Naive B cell (primary cell): ENCODE results near the gene HMCN1. TPM values are rescaled to one million over a fixed set of nuclear protein-coding genes. Genes with fewer than 3 reads are reported as not detected.
"Not testable (repeated sequence)": the region's sequence is repeated elsewhere in the genome, so short reads cannot be mapped to it uniquely, and the experiment has no call there.

Source experiments
- ATAC-seq, 2 donors: fragments of 150-1000 bp; cut with Tn5 transposase; 2 replicates each; pipeline ENCODE4 v1.10.0; 2021; ENCODE audit warnings: low read depth in 2 of 2, mild to moderate bottlenecking in 2 of 2, moderate library complexity in 2 of 2
- DNase-seq: peaks from one replicate; pipeline ENCODE4 v3.0.0; 2022
- H3K27ac Mint-ChIP-seq, 6 donors: one replicate each; pipeline ENCODE4 v1.8.0; 2020 to 2022; ENCODE audit warnings: mild to moderate bottlenecking in 6 of 6, mixed read lengths in 6 of 6, moderate library complexity in 5 of 6, inconsistent platforms in 2 of 6
- H3K27me3 Mint-ChIP-seq, 3 donors: one replicate each; pipeline ENCODE4 v1.8.0; 2021 to 2022; ENCODE audit warnings: mixed read lengths in 3 of 3, mild to moderate bottlenecking in 1 of 3
- H3K36me3 Mint-ChIP-seq, 2 donors: one replicate each; pipeline ENCODE4 v1.8.0; 2020 to 2022; ENCODE audit warnings: mixed read lengths in 2 of 2, inconsistent platforms in 1 of 2, mild to moderate bottlenecking in 1 of 2
- H3K4me1 Mint-ChIP-seq, 3 donors: one replicate each; pipeline ENCODE4 v1.8.0; 2020 to 2022; ENCODE audit warnings: mixed read lengths in 3 of 3, inconsistent platforms in 1 of 3, mild to moderate bottlenecking in 1 of 3, moderate library complexity in 1 of 3
- H3K4me3 Mint-ChIP-seq, 8 donors: one replicate each; pipeline ENCODE4 v1.8.0; 2020 to 2022; ENCODE audit warnings: mild to moderate bottlenecking in 8 of 8, mixed read lengths in 8 of 8, moderate library complexity in 8 of 8, inconsistent platforms in 2 of 8
- H3K9me3 Mint-ChIP-seq, 7 donors: one replicate each; pipeline ENCODE4 v1.8.0; 2020 to 2022; ENCODE audit warnings: mixed read lengths in 7 of 7, mild to moderate bottlenecking in 5 of 7, inconsistent platforms in 2 of 7, moderate library complexity in 1 of 7
- polyA plus RNA-seq, 6 donors: library from polyadenylated mRNA; unstranded; fragments of 300-500 nt; fragmentation: Illumina TruSeq; gene quantifications; one replicate each; pipeline ENCODE4 v1.2.3, GENCODE V29; 2021; ENCODE audit warnings: low read depth in 6 of 6

HMCN1 gene
- polyA plus RNA-seq, 6 donors from 2014 or later, result 0.01 TPM; not detected in 5

GRCh38 chr1:185792040-185792439, 57.8 kb downstream of the HMCN1 start:
- H3K27ac Mint-ChIP-seq, result no peak overlapping the region
- ATAC-seq (no peak), DNase-seq (no peak)
- peaks cover 0 to 3% (median 0%) of the 10 kb centered on the region in 3 donors for H3K27me3 Mint-ChIP-seq
- H3K36me3 Mint-ChIP-seq, result no peaks in the 10 kb centered on the region
- no peaks in the 10 kb centered on the region for H3K4me1 Mint-ChIP-seq
- peaks cover 0 to 5% (median 0%) of the 10 kb centered on the region in 7 donors for H3K9me3 Mint-ChIP-seq
- H3K4me3 Mint-ChIP-seq, result no peak overlapping the region

GRCh38 chr1:185794495-185794894, 60.3 kb downstream of the HMCN1 start:
- not testable (repeated sequence) for ATAC-seq, DNase-seq, H3K4me1 Mint-ChIP-seq, H3K4me3 Mint-ChIP-seq, H3K27me3 Mint-ChIP-seq, H3K36me3 Mint-ChIP-seq
- peaks cover 0 to 19% (median 14%) of the 10 kb centered on the region in 7 donors for H3K9me3 Mint-ChIP-seq
- H3K27ac Mint-ChIP-seq, result peak overlapping the region in 1 of 6 donors; percentile 42

DNA sequence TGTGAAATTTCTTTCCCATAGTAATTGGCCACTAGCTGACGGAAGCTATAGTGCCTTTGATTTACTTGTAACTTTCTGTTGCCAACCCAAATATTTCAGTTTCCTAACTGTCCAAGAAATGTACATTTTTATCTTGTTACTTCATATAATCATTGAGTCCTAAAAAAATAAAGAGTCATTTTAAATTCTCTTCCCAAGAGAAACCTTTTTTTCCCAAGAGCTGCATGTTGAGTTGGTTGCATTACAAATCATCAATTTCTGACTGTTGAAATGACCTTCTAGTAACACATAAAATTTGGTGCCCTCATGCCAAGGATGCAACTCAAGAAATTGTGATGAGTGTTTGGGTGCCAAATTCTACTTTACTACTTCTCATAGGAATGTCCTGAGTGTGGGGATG, 61.0 kb downstream of the HMCN1 start:
- H3K27me3 Mint-ChIP-seq, result no peaks in the 10 kb centered on the region
- no peak for ATAC-seq
- no peak overlapping the region for H3K27ac Mint-ChIP-seq
- H3K9me3 Mint-ChIP-seq, result peaks cover 0 to 21% (median 14%) of the 10 kb centered on the region in 7 donors
- DNase-seq, result no peak
- no peaks in the 10 kb centered on the region for H3K36me3 Mint-ChIP-seq
- H3K4me3 Mint-ChIP-seq, result no peak overlapping the region
- H3K4me1 Mint-ChIP-seq, result no peaks in the 10 kb centered on the region

GRCh38 chr1:185798505-185798904, 64.3 kb downstream of the HMCN1 start:
- H3K27me3 Mint-ChIP-seq, result no peaks in the 10 kb centered on the region
- ATAC-seq (no peak), DNase-seq (no peak)
- no peaks in the 10 kb centered on the region for H3K36me3 Mint-ChIP-seq
- H3K27ac Mint-ChIP-seq, result no peak overlapping the region
- no peak overlapping the region for H3K4me3 Mint-ChIP-seq
- no peaks in the 10 kb centered on the region for H3K4me1 Mint-ChIP-seq
- peaks cover 0 to 22% (median 14%) of the 10 kb centered on the region in 7 donors for H3K9me3 Mint-ChIP-seq

- Mint-ChIP-seq H3K4me3 (no peak overlapping the region), H3K4me1 (no peaks in the 10 kb centered on the region), H3K9me3 (peaks cover 0 to 13% (median 7%) of the 10 kb centered on the region in 7 donors), H3K36me3 (no peaks in the 10 kb centered on the region), H3K27me3 (peaks cover 0 to 3% (median 0%) of the 10 kb centered on the region in 3 donors), H3K27ac (no peak overlapping the region)
- DNase-seq (no peak), ATAC-seq (no peak)
These were observed 69.0 kb downstream of the HMCN1 start for GRCh38 chr1:185803241-185803640.

- Mint-ChIP-seq H3K27me3 (peaks cover 0 to 7% (median 0%) of the 10 kb centered on the region in 3 donors), H3K4me3 (no peak overlapping the region), H3K27ac (no peak overlapping the region), H3K36me3 (no peaks in the 10 kb centered on the region), H3K9me3 (peaks cover 0 to 6% (median 1%) of the 10 kb centered on the region in 7 donors), H3K4me1 (no peaks in the 10 kb centered on the region)
- no peak for ATAC-seq
- no peak for DNase-seq
These were observed 70.0 kb downstream of the HMCN1 start for GRCh38 chr1:185804206-185804605.

DNA sequence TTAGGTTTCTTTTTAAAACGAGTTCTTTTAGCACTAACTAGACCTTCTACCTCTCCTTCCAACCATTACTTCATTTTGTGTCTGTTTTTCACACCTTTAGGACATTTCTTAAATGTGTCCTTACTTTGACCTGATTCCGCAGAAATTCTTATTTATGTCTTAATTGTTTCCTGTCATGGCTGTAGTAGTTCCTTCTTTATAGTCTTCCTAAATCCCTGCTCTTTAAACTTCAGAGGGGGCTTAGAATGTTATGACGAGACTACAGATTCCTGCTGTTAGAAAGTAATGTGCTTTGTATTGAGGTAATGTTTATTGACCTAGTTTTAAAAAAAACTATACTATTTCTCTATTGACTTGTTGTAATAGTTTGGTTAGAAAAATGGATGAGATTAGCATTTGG, 70.4 kb downstream of the HMCN1 start:
- Mint-ChIP-seq H3K27me3 (peaks cover 0 to 7% (median 0%) of the 10 kb centered on the region in 3 donors), H3K27ac (peak overlapping the region in 1 of 6 donors; percentile 40), H3K9me3 (peaks cover 0 to 3% (median 0%) of the 10 kb centered on the region in 7 donors), H3K4me3 (no peak overlapping the region), H3K4me1 (no peaks in the 10 kb centered on the region), H3K36me3 (no peaks in the 10 kb centered on the region)
- ATAC-seq (no peak), DNase-seq (no peak)

- H3K4me3 Mint-ChIP-seq, result no peak overlapping the region
- H3K9me3 Mint-ChIP-seq, result no peaks in the 10 kb centered on the region
- H3K27ac Mint-ChIP-seq, result no peak overlapping the region
- H3K4me1 Mint-ChIP-seq, result no peaks in the 10 kb centered on the region
- ATAC-seq (no peak), DNase-seq (no peak)
- H3K27me3 Mint-ChIP-seq, result peaks cover 0 to 7% (median 0%) of the 10 kb centered on the region in 3 donors
- no peaks in the 10 kb centered on the region for H3K36me3 Mint-ChIP-seq
These were observed 73.1 kb downstream of the HMCN1 start for GRCh38 chr1:185807275-185807674.

DNA sequence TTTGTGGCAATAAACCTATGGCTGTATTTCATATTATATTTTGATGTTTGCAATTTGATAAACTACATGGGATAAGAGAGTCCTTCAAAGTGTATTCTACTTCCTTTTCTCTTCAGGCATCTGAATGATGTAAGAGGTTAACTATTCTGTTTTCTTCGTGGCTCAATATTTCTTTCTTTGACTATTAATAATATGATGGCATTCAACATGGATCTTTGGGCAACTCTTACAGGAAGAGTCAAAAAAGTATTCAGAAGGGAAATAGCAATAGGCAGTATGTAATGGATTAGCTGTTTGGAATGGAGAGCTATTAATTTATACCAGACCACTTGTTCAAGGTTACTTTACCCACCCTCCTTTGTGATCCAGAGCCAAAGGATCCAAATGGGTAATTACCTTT, 74.4 kb downstream of the HMCN1 start:
- H3K9me3 Mint-ChIP-seq, result no peaks in the 10 kb centered on the region
- peaks cover 0 to 7% (median 0%) of the 10 kb centered on the region in 3 donors for H3K27me3 Mint-ChIP-seq

DNA sequence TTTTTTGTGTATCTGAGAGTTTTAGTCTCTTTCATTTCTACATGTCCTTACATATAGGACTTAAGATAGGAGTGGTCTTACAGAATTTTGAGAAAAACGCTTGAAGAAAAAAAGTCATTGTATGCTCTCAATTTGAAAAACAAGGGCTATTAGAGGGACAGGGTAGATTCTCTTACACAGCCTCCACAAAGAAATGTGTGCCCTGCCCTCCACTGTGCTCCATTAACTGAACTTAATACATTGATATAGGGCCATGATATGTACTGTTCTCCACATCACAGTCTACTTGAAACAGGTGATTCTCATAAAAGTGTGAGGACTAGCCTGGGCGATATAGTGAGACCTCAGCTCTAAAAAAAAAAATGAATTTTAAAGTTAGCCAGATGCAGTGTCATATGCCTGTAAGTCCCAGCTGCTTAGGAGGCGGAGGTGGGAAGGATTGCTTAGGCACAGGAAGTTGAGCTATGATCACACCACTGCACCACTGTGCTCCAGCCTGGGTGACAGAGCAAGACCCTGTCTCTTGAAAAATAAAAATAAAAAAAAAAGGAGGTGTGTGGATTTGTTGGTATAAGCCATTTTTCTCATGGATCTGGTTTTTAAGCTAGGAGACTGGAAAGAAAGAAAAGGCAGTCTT, 77.0 kb downstream of the HMCN1 start:
- ATAC-seq (no peak), DNase-seq (no peak)
- H3K27ac Mint-ChIP-seq, result no peak overlapping the region
- H3K36me3 Mint-ChIP-seq, result no peaks in the 10 kb centered on the region
- H3K27me3 Mint-ChIP-seq, result peaks cover 0 to 5% (median 0%) of the 10 kb centered on the region in 3 donors
- H3K9me3 Mint-ChIP-seq, result no peaks in the 10 kb centered on the region
- H3K4me1 Mint-ChIP-seq, result no peaks in the 10 kb centered on the region
- H3K4me3 Mint-ChIP-seq, result no peak overlapping the region

More for the DNA sequence above, 74.4 kb downstream of the HMCN1 start:
- Mint-ChIP-seq H3K4me3 (no peak overlapping the region), H3K36me3 (no peaks in the 10 kb centered on the region), H3K27ac (no peak overlapping the region), H3K4me1 (no peaks in the 10 kb centered on the region)
- ATAC-seq (no peak), DNase-seq (no peak)

DNA sequence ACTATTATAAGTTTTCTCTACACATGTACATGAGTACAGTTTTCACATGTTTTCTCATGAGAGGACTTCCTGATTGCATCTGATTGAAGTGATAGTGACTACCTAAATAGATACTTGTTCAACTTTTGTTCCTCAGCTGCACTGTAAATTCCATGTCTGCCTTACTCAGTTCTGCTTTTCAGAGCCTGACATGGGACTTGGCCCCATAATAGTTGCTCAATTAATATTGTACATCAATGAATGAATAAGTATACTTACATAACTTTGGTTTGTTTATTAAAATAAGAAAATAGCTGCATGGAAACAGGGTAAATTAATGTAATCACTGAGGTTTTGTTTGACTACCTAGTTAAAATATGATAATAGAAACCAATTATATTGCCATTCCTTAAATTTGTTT, 78.7 kb downstream of the HMCN1 start:
- H3K27ac Mint-ChIP-seq, result no peak overlapping the region
- no peak for DNase-seq
- H3K9me3 Mint-ChIP-seq, result no peaks in the 10 kb centered on the region
- peaks cover 0 to 5% (median 0%) of the 10 kb centered on the region in 3 donors for H3K27me3 Mint-ChIP-seq
- no peaks in the 10 kb centered on the region for H3K36me3 Mint-ChIP-seq
- H3K4me3 Mint-ChIP-seq, result no peak overlapping the region
- no peaks in the 10 kb centered on the region for H3K4me1 Mint-ChIP-seq
- no peak for ATAC-seq

GRCh38 chr1:185813401-185813979, 79.3 kb downstream of the HMCN1 start:
- DNase-seq, result no peak
- H3K36me3 Mint-ChIP-seq, result no peaks in the 10 kb centered on the region
- H3K27me3 Mint-ChIP-seq, result peaks cover 0 to 4% (median 0%) of the 10 kb centered on the region in 3 donors
- ATAC-seq, result no peak
- H3K27ac Mint-ChIP-seq, result no peak overlapping the region
- no peak overlapping the region for H3K4me3 Mint-ChIP-seq
- no peaks in the 10 kb centered on the region for H3K4me1 Mint-ChIP-seq
- no peaks in the 10 kb centered on the region for H3K9me3 Mint-ChIP-seq

DNA sequence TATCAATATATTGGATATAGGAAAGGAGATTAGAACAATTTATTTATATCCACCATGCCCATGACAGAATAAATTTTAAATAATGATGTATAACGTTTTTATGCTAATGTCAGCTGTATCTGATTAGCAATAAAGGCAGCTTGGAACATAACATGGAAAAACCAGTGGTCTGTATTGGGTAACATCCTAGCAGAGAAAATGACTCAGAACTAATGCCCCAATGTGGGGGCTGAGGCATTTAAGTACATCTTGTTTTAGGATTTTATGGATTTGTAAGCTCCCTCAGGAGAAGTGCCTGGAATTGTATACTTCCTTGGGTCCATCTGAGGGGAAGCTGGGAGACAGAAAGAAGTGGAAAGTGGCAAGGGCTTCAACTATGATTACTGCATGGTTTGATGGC, 82.3 kb downstream of the HMCN1 start:
- ATAC-seq (no peak), DNase-seq (no peak)
- peaks cover 0 to 4% (median 0%) of the 10 kb centered on the region in 3 donors for H3K27me3 Mint-ChIP-seq
- H3K9me3 Mint-ChIP-seq, result no peaks in the 10 kb centered on the region
- no peak overlapping the region for H3K27ac Mint-ChIP-seq
- H3K4me1 Mint-ChIP-seq, result no peaks in the 10 kb centered on the region
- H3K4me3 Mint-ChIP-seq, result no peak overlapping the region
- no peaks in the 10 kb centered on the region for H3K36me3 Mint-ChIP-seq

- Mint-ChIP-seq H3K4me3 (no peak overlapping the region), H3K9me3 (no peaks in the 10 kb centered on the region), H3K27me3 (peaks cover 0 to 4% (median 0%) of the 10 kb centered on the region in 3 donors), H3K36me3 (no peaks in the 10 kb centered on the region), H3K27ac (no peak overlapping the region), H3K4me1 (no peaks in the 10 kb centered on the region)
- DNase-seq (no peak), ATAC-seq (no peak)
These were observed 85.6 kb downstream of the HMCN1 start for GRCh38 chr1:185819798-185820197.
